GM21576 (cell line): Measurements from ENCODE around the gene UBE2J2.

Experiments
- ATAC-seq: cut with Tn5 transposase; IDR thresholded peaks from one replicate; pipeline ENCODE4 v1.9.1; 2021; ENCODE audit warnings: mild to moderate bottlenecking, moderate library complexity; ENCODE audit not compliant: unreplicated experiment

The UBE2J2 gene

DNA sequence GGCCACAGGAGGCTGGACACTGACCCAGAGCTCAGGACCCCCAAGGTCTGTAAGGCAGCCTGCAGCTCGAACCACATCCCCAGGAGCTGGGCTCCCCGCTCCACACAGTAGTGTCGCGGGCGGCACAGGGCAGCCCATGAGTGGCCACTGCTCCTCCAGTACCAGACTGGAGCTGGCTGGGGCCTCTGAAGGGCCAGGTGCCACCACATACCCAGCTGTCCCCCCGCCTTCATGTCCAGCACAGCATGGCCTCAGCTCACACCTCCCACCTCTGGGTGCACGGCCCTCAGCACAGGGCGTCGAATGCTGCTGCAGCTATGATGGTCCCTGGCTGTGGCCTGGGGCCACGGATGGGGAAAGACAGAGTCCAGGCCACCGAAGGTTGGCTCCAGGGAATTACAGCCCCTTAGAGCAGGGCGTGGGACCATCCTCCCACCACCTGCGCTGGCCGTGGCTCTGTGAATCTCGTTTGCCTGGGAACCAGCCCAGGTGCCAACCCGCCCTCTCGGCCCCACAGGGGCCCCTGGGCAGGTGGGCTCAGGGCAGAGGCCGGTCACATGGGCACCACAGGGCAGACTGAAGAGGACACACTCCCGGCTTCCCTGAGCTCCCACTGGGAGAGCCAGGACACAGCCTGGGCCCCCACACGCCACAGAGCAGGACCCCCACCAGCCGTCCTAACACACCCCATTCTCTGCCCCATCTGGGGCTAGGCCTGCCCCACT, 57.6 kb downstream of the UBE2J2 start:
- no peak for ATAC-seq

DNA sequence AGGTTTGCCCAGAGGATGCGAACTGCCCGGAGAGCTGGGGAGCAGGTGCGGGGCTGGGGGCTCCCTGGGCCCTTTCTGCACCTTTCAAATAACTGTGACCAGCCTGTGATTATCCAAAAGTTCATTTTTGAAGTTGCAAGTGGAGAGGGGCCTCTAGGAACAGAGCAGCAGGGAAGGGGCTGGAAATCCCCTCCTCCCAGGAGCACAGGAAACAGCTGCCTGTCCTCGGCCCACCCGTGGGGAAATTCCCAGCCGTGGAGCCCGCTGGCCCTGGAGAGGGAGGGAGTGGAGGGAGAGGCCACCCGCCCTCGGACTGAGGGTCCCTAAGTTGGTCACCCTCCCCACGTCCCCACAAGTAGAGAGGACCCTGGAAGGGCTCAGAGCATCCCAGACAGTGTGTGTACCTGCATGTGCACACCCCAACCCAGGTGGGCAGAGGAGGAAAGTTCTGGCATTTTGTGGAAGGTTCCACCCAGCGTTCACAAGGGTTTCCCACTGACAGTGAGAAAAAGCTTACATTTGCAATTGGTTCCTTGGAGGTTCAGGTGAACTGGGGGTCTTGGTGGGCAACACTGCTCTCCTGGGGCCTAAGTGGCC, 58.5 kb downstream of the UBE2J2 start:
- ATAC-seq = no peak

DNA sequence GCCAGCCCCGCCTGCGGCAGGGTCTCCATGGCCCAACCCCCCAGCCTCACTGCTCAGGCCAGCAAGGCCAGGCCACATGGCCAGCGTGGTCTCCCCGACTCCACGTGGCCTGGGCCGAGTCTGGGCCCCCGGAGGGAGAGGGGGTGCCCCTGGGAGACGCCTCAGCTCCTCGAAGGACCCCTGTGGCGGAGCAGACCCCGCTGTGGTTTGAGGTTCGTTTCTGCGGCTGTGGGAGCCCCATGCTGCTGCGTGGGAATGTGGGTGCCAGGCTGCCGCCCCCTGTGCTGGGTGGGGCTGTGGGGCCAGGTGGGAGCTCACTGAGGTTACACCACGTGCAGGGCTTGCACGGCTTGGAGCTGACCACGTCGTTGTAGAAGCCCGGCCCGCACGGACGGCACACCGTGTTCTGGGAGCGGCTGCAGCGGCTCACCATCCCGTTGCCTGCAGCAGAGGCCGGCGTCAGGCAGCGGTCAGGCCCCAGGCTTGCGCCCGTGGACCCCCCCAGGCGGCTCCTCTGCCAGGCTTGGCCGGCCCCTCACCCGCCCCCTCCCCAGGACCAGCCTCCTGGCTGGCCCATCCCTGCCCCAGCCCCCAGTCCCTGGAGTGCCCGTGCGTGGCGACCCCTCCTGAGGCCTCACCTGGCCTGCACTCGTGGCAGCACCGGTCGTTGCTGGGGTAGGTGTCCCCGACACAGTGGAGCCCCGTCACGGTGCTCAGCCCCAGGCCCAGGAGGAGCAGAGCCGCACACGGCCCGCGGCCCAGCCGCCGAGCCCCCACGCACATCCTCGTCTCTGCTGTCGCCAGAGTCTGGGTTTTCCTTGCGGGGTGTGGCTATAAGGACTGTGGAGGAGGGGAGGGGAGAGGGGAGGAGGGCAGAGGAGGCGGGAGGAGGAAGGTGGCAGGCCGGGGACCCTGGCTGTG, 60.0 kb downstream of the UBE2J2 start, which contains the start of gene TNFRSF4:
Gene TNFRSF4 (minus strand): TSS at position 809 of the 921 bp plus-strand sequence. CDS start 26 bp downstream, at position 783.
- no peak for ATAC-seq

GRCh38 chr1:1212780-1213344, 60.8 kb downstream of the UBE2J2 start:
- no peak for ATAC-seq

GRCh38 chr1:1211541-1212441, 61.9 kb downstream of the UBE2J2 start:
- ATAC-seq = no peak

- ATAC-seq = no peak
Observed at GRCh38 chr1:1210726-1211540, 62.7 kb downstream of the UBE2J2 start.

DNA sequence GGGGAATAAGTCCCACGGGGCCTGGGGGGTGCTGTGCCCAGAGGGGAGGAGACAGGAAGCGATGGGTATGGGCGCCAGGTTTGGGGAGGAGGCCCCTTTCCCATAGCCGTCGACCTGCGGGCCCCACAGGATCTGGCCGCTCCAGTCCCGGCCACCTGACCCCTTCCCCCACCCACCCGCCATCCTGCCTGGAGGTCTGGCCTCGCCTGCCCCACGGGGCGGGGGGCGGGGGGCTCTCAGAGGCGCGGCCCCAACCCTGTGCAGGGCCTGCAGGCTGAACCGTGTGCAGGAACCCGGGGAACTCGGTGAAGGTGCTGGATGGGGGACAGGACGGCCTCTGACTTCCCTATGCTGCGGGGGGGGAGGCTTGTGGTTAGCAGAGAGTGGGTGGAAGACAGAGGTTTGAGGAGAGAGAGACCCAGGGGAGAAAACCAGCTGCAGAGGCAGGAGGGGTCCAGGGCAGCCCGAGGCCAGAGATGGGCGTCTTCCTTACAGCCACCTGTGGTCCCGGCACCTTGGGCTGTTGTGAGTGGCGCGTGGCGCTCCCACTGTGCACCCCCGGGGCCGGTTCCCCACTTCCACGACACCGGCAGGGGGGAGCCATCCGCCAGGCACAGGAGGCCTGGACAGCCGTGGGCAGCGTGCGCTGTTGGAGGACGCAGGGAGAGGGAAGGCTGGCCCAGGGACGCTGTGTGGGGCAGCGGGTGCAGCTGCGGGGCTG, 64.8 kb downstream of the UBE2J2 start:
- no peak for ATAC-seq

GRCh38 chr1:1207571-1207892, 66.1 kb downstream of the UBE2J2 start:
- no peak for ATAC-seq

GRCh38 chr1:1206966-1207531, 66.6 kb downstream of the UBE2J2 start:
- ATAC-seq = no peak

DNA sequence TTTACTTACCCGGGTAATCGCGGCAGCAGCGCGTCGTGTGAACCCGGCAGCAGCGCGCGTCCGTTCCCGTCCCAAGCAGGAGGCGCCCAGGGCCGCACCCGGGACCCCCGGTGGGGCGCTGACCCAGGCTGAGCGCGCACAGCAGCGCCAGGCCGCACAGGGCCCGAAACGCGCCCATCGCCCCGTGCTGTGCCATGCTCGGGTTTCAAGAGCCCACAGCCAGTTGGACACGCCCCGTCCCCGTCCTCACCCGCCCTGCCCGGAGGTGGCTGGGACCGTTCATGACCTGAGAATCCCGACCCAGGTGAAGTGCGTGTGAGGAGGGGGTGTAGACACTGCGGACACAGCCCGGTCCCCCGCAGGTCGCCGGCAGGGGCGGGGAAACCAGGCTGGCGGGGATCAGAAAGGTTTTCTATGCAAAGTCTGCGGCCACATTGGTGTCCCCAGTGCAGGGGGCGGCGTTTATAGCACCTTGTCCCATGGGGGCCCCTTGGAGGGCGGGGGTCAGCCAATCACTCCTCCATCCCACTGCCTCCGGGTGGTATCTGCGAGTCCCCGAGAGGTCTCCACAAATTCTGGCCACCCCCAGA, 67.2 kb downstream of the UBE2J2 start, which contains the start of gene TNFRSF18:
Gene TNFRSF18 (minus strand): TSS at position 217 of the 590 bp plus-strand sequence. CDS start 21 bp downstream, at position 196.
- no peak for ATAC-seq

DNA sequence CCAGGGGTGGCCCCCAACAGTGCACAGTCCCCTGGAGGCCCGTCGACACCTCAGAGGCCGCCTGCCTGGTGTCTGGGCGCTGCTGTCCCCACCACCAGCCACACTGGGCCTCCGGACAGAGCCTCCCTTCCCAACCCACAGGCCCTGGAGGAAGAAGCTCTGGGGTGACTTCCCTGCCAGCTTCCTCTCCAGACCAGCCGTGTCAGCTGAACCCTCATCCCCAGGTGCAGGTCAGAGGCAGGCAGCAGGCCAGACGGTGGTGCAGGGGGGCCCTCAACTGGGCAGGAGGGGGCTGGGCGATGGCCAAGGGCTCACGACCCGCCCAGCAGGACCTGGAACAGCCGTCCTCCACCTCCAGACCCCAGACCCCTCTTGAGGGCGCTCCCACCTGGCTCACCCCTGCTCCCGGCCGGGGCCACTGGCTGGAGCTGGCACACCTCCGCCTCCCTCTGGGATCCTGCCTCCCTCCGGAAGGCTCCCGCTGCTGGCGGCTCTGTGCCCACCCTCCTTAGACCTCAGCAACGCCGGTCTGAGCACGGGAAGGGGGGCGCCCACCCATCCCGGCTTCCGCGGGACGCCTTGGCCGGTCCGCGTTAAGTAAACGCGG, 67.8 kb downstream of the UBE2J2 start:
- no peak for ATAC-seq

DNA sequence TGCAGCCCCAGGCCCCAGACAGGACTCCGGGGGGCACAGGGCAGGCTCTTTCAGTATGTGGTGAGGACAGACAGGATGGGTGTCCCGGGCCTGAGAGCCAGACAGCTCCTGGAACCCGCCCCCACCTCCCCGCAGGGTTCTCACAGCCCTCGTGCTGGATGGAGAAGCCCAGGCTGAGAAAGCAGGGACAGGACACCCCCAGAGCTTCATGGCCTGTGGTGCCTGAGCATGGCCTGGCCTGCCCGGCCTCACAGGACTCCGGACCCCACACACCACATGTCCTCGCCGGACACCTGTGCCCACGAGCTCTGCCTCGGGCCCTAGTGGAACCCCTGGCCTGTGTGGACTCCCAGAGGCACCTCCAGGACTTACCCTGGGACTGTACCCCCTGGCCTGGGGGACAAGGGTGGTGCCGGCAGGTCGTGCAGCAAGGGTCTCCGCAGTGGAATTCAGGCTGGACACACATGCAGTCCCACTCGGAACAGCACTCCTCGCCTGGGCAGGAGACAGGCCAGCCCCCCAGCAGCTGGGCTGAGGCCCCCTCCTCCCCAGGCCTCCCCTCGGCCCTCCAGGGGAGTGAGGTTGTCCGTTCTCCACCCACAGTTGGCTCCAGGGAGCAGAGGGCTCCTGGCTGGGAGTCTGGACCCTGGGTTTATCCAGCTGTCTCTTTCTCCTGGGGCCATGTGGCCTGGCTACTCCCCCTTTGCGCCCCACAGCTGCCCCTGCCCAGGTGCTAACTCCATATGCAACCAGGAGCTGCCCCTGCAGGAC, 68.5 kb downstream of the UBE2J2 start:
- ATAC-seq = no peak

GRCh38 chr1:1204425-1204920, 69.2 kb downstream of the UBE2J2 start:
- ATAC-seq = no peak
